Smooth muscle cell (in vitro differentiated cells): Measurements from ENCODE around the gene CSMD2. TPM values are rescaled to one million over a fixed set of nuclear protein-coding genes. Genes with fewer than 3 reads are reported as not detected.

ENCODE experiments used
- DNase-seq: peaks from one replicate; lab custom pipeline; 2025; ENCODE audit not compliant: unreplicated experiment; lab: John Stamatoyannopoulos, UW
- H2AFZ ChIP-seq: fragments of 200-600 bp; sonication (generic); 2 replicates; pipeline ENCODE4 v1.6.0; 2016; ENCODE audit warnings: antibody characterized with exemption, low read depth, mild to moderate bottlenecking
- H3F3A ChIP-seq: fragments of 200-600 bp; sonication (generic); 2 replicates; pipeline ENCODE4 v1.6.0; 2017; ENCODE audit warnings: antibody characterized with exemption, low read depth
- H3K27ac ChIP-seq: fragments of 200-600 bp; sonication (generic); 2 replicates; pipeline ENCODE4 v1.5.1; 2016; ENCODE audit warnings: low read depth, mild to moderate bottlenecking
- H3K27me3 ChIP-seq: fragments of 200-600 bp; sonication (generic); 2 replicates; pipeline ENCODE4 v1.6.1; 2016; ENCODE audit warnings: low read depth, mild to moderate bottlenecking
- H3K36me3 ChIP-seq: fragments of 200-600 bp; sonication (generic); 2 replicates; pipeline ENCODE4 v1.5.1; 2016; ENCODE audit warnings: low read depth
- H3K4me1 ChIP-seq: fragments of 200-600 bp; sonication (generic); 2 replicates; pipeline ENCODE4 v1.5.1; 2016; ENCODE audit warnings: low read depth
- H3K4me2 ChIP-seq: fragments of 200-600 bp; sonication (generic); 2 replicates; pipeline ENCODE4 v1.6.0; 2016; ENCODE audit warnings: mild to moderate bottlenecking
- H3K4me3 ChIP-seq: fragments of 200-600 bp; sonication (generic); 2 replicates; pipeline ENCODE4 v1.5.1; 2016; ENCODE audit warnings: mild to moderate bottlenecking
- H3K79me2 ChIP-seq: fragments of 200-600 bp; sonication (generic); 2 replicates; pipeline ENCODE4 v1.6.0; 2016; ENCODE audit warnings: low read depth, mild to moderate bottlenecking
- H3K9ac ChIP-seq: fragments of 200-600 bp; sonication (generic); 2 replicates; pipeline ENCODE4 v1.6.0; 2016; ENCODE audit warnings: low read depth
- H3K9me3 ChIP-seq: fragments of 200-600 bp; sonication (generic); replicated peaks from 2 replicates; pipeline ENCODE4 v1.5.1; 2016; ENCODE audit warnings: low read depth
- H4K20me1 ChIP-seq: fragments of 200-600 bp; sonication (generic); 2 replicates; pipeline ENCODE4 v1.6.0; 2016; ENCODE audit warnings: low read depth
- WGBS: methylation state at CpG from one replicate; pipeline ENCODE4 v1.1.7; 2016; ENCODE audit warnings: low lambda C conversion rate; 5-methylcytosine and 5-hydroxymethylcytosine counted together
- polyA plus RNA-seq: library from polyadenylated mRNA; unstranded; fragments of >200 nt; fragmentation: Nextera tagmentation; extraction: Ambion mirVana; gene quantifications from 2 replicates; pipeline ENCODE4 v1.2.1, GENCODE V29; 2016
- total RNA-seq: library from RNA; depleted of rRNA; stranded (reverse); fragments of >200 nt; gene quantifications from 2 replicates; pipeline ENCODE4 v1.2.3, GENCODE V29; 2014
- TF ChIP-seq, protein P1 (sequence below): fragments of 200-600 bp; sonication (generic); IDR thresholded peaks from 2 replicates; pipeline ENCODE4 v1.5.1; 2017; ENCODE audit warnings: borderline replicate concordance, mild to moderate bottlenecking, antibody characterized with exemption; ENCODE audit not compliant: insufficient read depth, poor library complexity, severe bottlenecking

CSMD2 gene
- total and polyA plus RNA-seq, 2 experiments from 2014 or later = 0.65 to 1.8 TPM

DNA sequence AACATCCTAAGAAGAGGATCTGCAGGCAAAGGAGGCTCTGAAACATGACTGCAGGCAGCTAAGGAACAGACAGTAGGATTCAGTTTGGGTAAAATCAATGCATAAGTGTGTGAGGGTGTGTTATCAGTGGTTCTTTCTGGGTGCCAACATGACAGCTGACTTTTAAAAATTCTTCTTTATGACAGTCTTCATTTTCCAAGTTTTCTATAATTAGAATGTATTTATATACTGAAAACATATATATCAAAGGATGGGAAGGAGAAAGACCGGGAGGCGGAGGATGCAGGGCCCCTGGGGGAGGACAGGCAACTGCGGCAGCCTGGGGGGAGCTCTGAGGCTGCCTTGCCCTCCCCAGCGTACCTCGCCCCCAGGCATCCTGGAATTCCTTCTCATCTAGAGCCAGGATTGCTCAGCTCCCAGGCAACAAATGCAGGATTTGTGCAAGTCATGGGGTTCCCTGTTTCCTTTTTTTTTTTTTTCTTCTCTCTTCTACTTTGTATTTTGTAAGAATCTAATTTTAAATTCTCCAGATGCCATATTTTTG lies 104.8 kb downstream of the CSMD2 start:
- TF ChIP-seq, protein P1, sequence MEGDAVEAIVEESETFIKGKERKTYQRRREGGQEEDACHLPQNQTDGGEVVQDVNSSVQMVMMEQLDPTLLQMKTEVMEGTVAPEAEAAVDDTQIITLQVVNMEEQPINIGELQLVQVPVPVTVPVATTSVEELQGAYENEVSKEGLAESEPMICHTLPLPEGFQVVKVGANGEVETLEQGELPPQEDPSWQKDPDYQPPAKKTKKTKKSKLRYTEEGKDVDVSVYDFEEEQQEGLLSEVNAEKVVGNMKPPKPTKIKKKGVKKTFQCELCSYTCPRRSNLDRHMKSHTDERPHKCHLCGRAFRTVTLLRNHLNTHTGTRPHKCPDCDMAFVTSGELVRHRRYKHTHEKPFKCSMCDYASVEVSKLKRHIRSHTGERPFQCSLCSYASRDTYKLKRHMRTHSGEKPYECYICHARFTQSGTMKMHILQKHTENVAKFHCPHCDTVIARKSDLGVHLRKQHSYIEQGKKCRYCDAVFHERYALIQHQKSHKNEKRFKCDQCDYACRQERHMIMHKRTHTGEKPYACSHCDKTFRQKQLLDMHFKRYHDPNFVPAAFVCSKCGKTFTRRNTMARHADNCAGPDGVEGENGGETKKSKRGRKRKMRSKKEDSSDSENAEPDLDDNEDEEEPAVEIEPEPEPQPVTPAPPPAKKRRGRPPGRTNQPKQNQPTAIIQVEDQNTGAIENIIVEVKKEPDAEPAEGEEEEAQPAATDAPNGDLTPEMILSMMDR = no peak
- H3K4me2 ChIP-seq = no peak overlapping the region
- no peak for DNase-seq
- H3K9me3 ChIP-seq = no peaks in the 10 kb centered on the region
- H3K4me1 ChIP-seq = no peaks in the 10 kb centered on the region
- H3K27ac ChIP-seq = no peak overlapping the region
- no peaks in the 10 kb centered on the region for H4K20me1 ChIP-seq
- H3K9ac ChIP-seq = no peak overlapping the region
- H2AFZ ChIP-seq = no peak overlapping the region
- no peak overlapping the region for H3K4me3 ChIP-seq
- no peaks in the 10 kb centered on the region for H3K79me2 ChIP-seq
- no peaks in the 10 kb centered on the region for H3K27me3 ChIP-seq
- 92% methylated on average over 5 of the region's 5 CpGs for WGBS
- H3F3A ChIP-seq = no peaks in the 10 kb centered on the region
- H3K36me3 ChIP-seq = no peaks in the 10 kb centered on the region

- Histone ChIP-seq H3K4me2 (no peak overlapping the region), H4K20me1 (no peaks in the 10 kb centered on the region), H3K27me3 (no peaks in the 10 kb centered on the region)
Measured at GRCh38 chr1:34057347-34058130, 107.5 kb downstream of the CSMD2 start.

DNA sequence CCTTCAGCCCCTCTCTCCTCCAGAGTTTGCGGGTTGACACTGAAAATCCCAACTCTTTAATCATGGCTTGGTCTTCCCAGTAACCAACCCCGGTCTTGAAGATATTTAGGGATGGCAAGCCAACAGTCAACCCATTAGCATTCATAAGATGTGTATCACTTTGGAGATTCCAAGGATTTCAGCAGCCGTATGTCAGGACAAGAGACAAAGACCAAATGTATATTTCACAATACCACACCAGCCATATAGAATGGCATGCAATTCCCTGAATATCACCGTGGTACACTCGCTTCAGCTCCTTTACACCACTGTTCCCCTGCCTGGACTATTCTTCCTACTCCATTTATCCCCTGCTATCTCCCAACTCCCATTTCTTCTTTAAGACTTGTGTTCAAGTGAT lies 109.2 kb downstream of the CSMD2 start:
- no peak overlapping the region for H3K4me3 ChIP-seq
- no peaks in the 10 kb centered on the region for H3K9me3 ChIP-seq
- no peaks in the 10 kb centered on the region for H4K20me1 ChIP-seq
- no peak overlapping the region for H2AFZ ChIP-seq
- no peak overlapping the region for H3K9ac ChIP-seq
- H3F3A ChIP-seq = no peaks in the 10 kb centered on the region
- no peaks in the 10 kb centered on the region for H3K27me3 ChIP-seq
- no peaks in the 10 kb centered on the region for H3K4me1 ChIP-seq
- TF ChIP-seq, protein P1 = no peak
- WGBS = 91% methylated on average over 5 of the region's 5 CpGs
- H3K4me2 ChIP-seq = no peak overlapping the region
- no peaks in the 10 kb centered on the region for H3K79me2 ChIP-seq
- H3K27ac ChIP-seq = no peak overlapping the region
- no peaks in the 10 kb centered on the region for H3K36me3 ChIP-seq
- no peak for DNase-seq

More at GRCh38 chr1:34057347-34058130, 107.5 kb downstream of the CSMD2 start:
- Histone ChIP-seq H2AFZ (no peak overlapping the region), H3F3A (no peaks in the 10 kb centered on the region), H3K27ac (no peak overlapping the region), H3K9me3 (no peaks in the 10 kb centered on the region), H3K4me1 (no peaks in the 10 kb centered on the region), H3K4me3 (no peak overlapping the region), H3K36me3 (no peaks in the 10 kb centered on the region), H3K79me2 (no peaks in the 10 kb centered on the region), H3K9ac (no peak overlapping the region)
- 58% methylated on average over 11 of the region's 11 CpGs for WGBS
- no peak for DNase-seq
- TF ChIP-seq, protein P1 = no peak

DNA sequence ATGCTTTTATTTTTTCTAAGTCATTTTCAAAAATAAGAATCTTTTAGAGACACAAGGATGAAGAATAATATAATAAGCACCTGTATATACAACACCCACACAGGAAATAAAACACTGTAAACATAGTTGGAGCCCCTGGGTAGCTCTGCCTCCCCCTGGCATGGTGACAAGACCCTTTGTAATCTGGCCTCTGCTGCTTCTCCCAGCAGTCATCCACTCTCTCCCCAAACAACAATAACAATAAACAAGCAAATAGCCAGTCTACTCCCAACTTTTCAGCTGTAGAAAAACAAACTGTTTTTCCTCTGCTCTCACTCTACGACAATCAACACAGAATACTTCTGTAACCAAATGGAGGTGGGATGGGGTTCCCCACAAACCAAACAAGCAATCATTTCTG lies 110.1 kb downstream of the CSMD2 start:
- Histone ChIP-seq H4K20me1 (no peaks in the 10 kb centered on the region), H3K79me2 (no peaks in the 10 kb centered on the region), H2AFZ (no peak overlapping the region), H3K9ac (no peak overlapping the region), H3F3A (no peaks in the 10 kb centered on the region), H3K27ac (no peak overlapping the region), H3K27me3 (no peaks in the 10 kb centered on the region), H3K4me1 (no peaks in the 10 kb centered on the region), H3K4me3 (no peak overlapping the region), H3K4me2 (no peak overlapping the region), H3K36me3 (no peaks in the 10 kb centered on the region), H3K9me3 (no peaks in the 10 kb centered on the region)
- WGBS = 95% methylated on average over 1 of the region's 1 CpG
- no peak for DNase-seq
- TF ChIP-seq, protein P1 = no peak
